Omental fat pad (tissue), 4 donors: ENCODE data around the gene KIFC3. TPM values are rescaled to one million over a fixed set of nuclear protein-coding genes. Genes with fewer than 3 reads are reported as not detected.
A peak's percentile ranks its signal among the peaks of the same experiment; 100 is the strongest.
"Not testable (repeated sequence)": the region's sequence is repeated elsewhere in the genome, so short reads cannot be mapped to it uniquely, and the experiment has no call there.

Source experiments
- ATAC-seq: fragments of 150-250 bp; one replicate; pipeline ENCODE4 v1.9.1; 2016; ENCODE audit warnings: mild to moderate bottlenecking, moderate library complexity; ENCODE audit not compliant: low FRiP score
- DNase-seq: peaks from one replicate; pipeline ENCODE4 v3.0.0-alpha.2; 2019; ENCODE audit warnings: low spot score
- CTCF ChIP-seq, 3 donors: fragments of 450-650 bp; IDR thresholded peaks; one replicate each; pipeline ENCODE4 v1.5.1; 2016 to 2017; ENCODE audit warnings: antibody characterized with exemption in 3 of 3, mild to moderate bottlenecking in 3 of 3, moderate library complexity in 2 of 3
- total RNA-seq, 4 donors: library from RNA; depleted of rRNA; stranded (reverse); fragments of >200 nt; gene quantifications; one replicate each; pipeline ENCODE4 v1.1.0, GENCODE V29; 2016

KIFC3 gene
- total RNA-seq: 10 to 100 TPM; 41.5 to 96.9 (median 58.9) TPM

GRCh38 chr16:57802341-57803133 lies at the start of gene KIFC3:
KIFC3 (minus strand) TSS chr16:57802491; CDS start chr16:57798243, 4,248 bp downstream.
- ATAC-seq (peak; percentile 55), DNase-seq (peak; percentile 67)
- TF ChIP-seq CTCF (IDR thresholded peaks at IDR 0.05): no peak

- DNase-seq: no peak
- TF ChIP-seq CTCF (IDR thresholded peaks at IDR 0.05): no peak
- no peak for ATAC-seq
Measured at GRCh38 chr16:57848181-57848580, 45.9 kb upstream of the KIFC3 start.

- not testable (repeated sequence) for ATAC-seq, DNase-seq
Measured at GRCh38 chr16:57846931-57847330, 44.6 kb upstream of the KIFC3 start.

GRCh38 chr16:57846078-57846697 lies 43.9 kb upstream of the KIFC3 start:
- no peak for DNase-seq
- TF ChIP-seq CTCF (IDR thresholded peaks at IDR 0.05): no peak

GRCh38 chr16:57845115-57845514 lies 42.8 kb upstream of the KIFC3 start:
- DNase-seq (no peak), ATAC-seq (no peak)
- TF ChIP-seq CTCF (IDR thresholded peaks at IDR 0.05): no peak

More at GRCh38 chr16:57846078-57846697, 43.9 kb upstream of the KIFC3 start:
- ATAC-seq: no peak

- ATAC-seq (no peak), DNase-seq (no peak)
Measured at GRCh38 chr16:57844416-57845030, 42.2 kb upstream of the KIFC3 start.

More at GRCh38 chr16:57844416-57845030, 42.2 kb upstream of the KIFC3 start:
- no peak for TF ChIP-seq CTCF (IDR thresholded peaks at IDR 0.05)
